Neural progenitor cell (in vitro differentiated cells): ENCODE data around the gene ABCC3. TPM values are rescaled to one million over a fixed set of nuclear protein-coding genes. Genes with fewer than 3 reads are reported as not detected.

Experiments used
- DNase-seq: peaks from one replicate; pipeline ENCODE4 v3.0.0-alpha.2; 2016; ENCODE audit warnings: low spot score
- H2AFZ ChIP-seq: fragments of 200-600 bp; sonication (generic); replicated peaks from 2 replicates; pipeline ENCODE4 v1.6.1; 2016; ENCODE audit warnings: antibody characterized with exemption
- H3F3A ChIP-seq: fragments of 200-600 bp; sonication (generic); 2 replicates; pipeline ENCODE4 v1.6.1; 2016; ENCODE audit warnings: antibody characterized with exemption, low read depth
- H3K27ac ChIP-seq: fragments of 200-600 bp; sonication (generic); 2 replicates; pipeline ENCODE4 v1.5.1; 2016; ENCODE audit warnings: mild to moderate bottlenecking
- H3K27me3 ChIP-seq: fragments of 200-600 bp; sonication (generic); 2 replicates; pipeline ENCODE4 v1.6.1; 2016; ENCODE audit warnings: mild to moderate bottlenecking, moderate library complexity
- H3K36me3 ChIP-seq: fragments of 200-600 bp; sonication (generic); 2 replicates; pipeline ENCODE4 v1.5.1; 2016
- H3K4me1 ChIP-seq: fragments of 200-600 bp; sonication (generic); 2 replicates; pipeline ENCODE4 v1.6.1; 2016; ENCODE audit warnings: mixed run types
- H3K4me2 ChIP-seq: fragments of 200-600 bp; sonication (generic); 2 replicates; pipeline ENCODE4 v1.6.1; 2016
- H3K4me3 ChIP-seq: fragments of 200-600 bp; sonication (generic); 2 replicates; pipeline ENCODE4 v1.5.1; 2016
- H3K79me2 ChIP-seq: fragments of 200-600 bp; sonication (generic); 2 replicates; pipeline ENCODE4 v1.6.1; 2016; ENCODE audit warnings: low read depth
- H3K9ac ChIP-seq: fragments of 200-600 bp; sonication (generic); 2 replicates; pipeline ENCODE4 v1.6.1; 2016
- H3K9me3 ChIP-seq: fragments of 200-600 bp; sonication (generic); 2 replicates; pipeline ENCODE4 v1.5.1; 2016; ENCODE audit warnings: low read depth
- H4K20me1 ChIP-seq: fragments of 200-600 bp; sonication (generic); 2 replicates; pipeline ENCODE4 v1.6.1; 2016; ENCODE audit warnings: low read depth
- H3K27ac Mint-ChIP-seq: 3 replicates; pipeline ENCODE4 v1.8.0; 2021; ENCODE audit warnings: mixed read lengths
- H3K27me3 Mint-ChIP-seq: 2 replicates; pipeline ENCODE4 v1.8.0; 2022; ENCODE audit warnings: low read depth, mild to moderate bottlenecking, inconsistent platforms, moderate library complexity, mixed read lengths; ENCODE audit not compliant: insufficient read depth
- H3K36me3 Mint-ChIP-seq: 3 replicates; pipeline ENCODE4 v1.8.0; 2021; ENCODE audit warnings: mixed read lengths
- H3K4me1 Mint-ChIP-seq: 3 replicates; pipeline ENCODE4 v1.8.0; 2021; ENCODE audit warnings: mixed read lengths
- H3K4me3 Mint-ChIP-seq: 3 replicates; pipeline ENCODE4 v1.8.0; 2021; ENCODE audit warnings: mild to moderate bottlenecking, moderate library complexity, mixed read lengths
- H3K9me3 Mint-ChIP-seq: 3 replicates; pipeline ENCODE4 v1.8.0; 2020; ENCODE audit warnings: mixed read lengths
- EZH2 ChIP-seq: fragments of 200-600 bp; sonication (generic); IDR thresholded peaks from 2 replicates; pipeline ENCODE4 v1.6.1; 2017; ENCODE audit warnings: antibody characterized with exemption, mild to moderate bottlenecking, moderate library complexity
- EZH2phosphoT487 ChIP-seq: fragments of 200-600 bp; sonication (generic); IDR thresholded peaks from 2 replicates; pipeline ENCODE4 v1.6.1; 2017; ENCODE audit warnings: antibody characterized with exemption
- total RNA-seq: library from RNA; depleted of rRNA; stranded (reverse); fragments of >200 nt; gene quantifications from 2 replicates; pipeline ENCODE4 v1.2.3, GENCODE V29; 2015; ENCODE audit warnings: low replicate concordance
- TF ChIP-seq, protein P1 (sequence below): fragments of 200-600 bp; sonication (generic); IDR thresholded peaks from 2 replicates; pipeline ENCODE4 v1.5.1; 2017; ENCODE audit warnings: antibody characterized with exemption, mild to moderate bottlenecking

The ABCC3 gene
- total RNA-seq, 1 donor from 2014 or later = not detected

DNA sequence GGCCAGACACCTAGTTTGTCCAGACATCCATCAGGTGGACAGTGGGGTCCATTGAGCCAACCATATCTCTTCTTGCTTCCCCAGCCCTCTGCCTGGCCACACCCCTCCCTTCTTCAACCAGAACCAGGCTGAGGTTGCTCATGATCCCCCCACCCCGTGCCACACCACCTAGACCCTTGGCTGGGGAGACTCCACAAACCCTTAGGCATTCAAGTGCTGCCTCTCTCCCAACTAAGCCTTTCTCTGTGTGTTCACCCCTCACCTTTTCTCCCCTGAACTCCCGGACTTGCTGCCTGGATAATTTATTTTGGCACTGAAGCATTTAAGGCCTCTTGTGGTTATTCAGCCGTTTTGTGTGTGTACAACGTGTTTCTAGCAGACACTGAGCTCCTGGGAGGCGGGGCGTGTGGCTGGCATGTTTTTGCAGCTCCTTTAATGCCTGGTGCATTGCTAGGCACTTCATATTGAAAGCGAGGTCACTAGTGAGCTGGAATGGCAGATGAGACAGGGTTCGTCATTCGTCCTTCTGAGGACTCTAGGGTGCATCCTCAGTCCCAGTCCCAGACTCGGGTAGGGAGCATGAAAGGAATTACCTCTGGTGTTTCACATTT, 45.5 kb upstream of the ABCC3 start:
- no peak overlapping the region for H3K4me2 ChIP-seq
- no peaks in the 10 kb centered on the region for H3K27me3 ChIP-seq
- Mint-ChIP-seq H3K36me3 (no peaks in the 10 kb centered on the region), H3K9me3 (no peaks in the 10 kb centered on the region), H3K4me1 (peaks cover 68% of the 10 kb centered on the region), H3K27ac (peak overlapping the region; percentile 51), H3K27me3 (peaks cover 5% of the 10 kb centered on the region), H3K4me3 (peak overlapping the region; percentile 3)
- peaks cover 7% of the 10 kb centered on the region for H3F3A ChIP-seq
- no peak overlapping the region for H2AFZ ChIP-seq
- peaks cover 33% of the 10 kb centered on the region for H3K4me1 ChIP-seq
- no peaks in the 10 kb centered on the region for H3K79me2 ChIP-seq
- no peak overlapping the region for H3K27ac ChIP-seq
- DNase-seq = no peak
- no peaks in the 10 kb centered on the region for H4K20me1 ChIP-seq
- H3K4me3 ChIP-seq = no peak overlapping the region
- H3K36me3 ChIP-seq = no peaks in the 10 kb centered on the region
- no peak overlapping the region for H3K9ac ChIP-seq
- no peaks in the 10 kb centered on the region for H3K9me3 ChIP-seq
- TF ChIP-seq EZH2phosphoT487 (no peak), EZH2 (no peak)
- TF ChIP-seq, protein P1, sequence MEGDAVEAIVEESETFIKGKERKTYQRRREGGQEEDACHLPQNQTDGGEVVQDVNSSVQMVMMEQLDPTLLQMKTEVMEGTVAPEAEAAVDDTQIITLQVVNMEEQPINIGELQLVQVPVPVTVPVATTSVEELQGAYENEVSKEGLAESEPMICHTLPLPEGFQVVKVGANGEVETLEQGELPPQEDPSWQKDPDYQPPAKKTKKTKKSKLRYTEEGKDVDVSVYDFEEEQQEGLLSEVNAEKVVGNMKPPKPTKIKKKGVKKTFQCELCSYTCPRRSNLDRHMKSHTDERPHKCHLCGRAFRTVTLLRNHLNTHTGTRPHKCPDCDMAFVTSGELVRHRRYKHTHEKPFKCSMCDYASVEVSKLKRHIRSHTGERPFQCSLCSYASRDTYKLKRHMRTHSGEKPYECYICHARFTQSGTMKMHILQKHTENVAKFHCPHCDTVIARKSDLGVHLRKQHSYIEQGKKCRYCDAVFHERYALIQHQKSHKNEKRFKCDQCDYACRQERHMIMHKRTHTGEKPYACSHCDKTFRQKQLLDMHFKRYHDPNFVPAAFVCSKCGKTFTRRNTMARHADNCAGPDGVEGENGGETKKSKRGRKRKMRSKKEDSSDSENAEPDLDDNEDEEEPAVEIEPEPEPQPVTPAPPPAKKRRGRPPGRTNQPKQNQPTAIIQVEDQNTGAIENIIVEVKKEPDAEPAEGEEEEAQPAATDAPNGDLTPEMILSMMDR = no peak

DNA sequence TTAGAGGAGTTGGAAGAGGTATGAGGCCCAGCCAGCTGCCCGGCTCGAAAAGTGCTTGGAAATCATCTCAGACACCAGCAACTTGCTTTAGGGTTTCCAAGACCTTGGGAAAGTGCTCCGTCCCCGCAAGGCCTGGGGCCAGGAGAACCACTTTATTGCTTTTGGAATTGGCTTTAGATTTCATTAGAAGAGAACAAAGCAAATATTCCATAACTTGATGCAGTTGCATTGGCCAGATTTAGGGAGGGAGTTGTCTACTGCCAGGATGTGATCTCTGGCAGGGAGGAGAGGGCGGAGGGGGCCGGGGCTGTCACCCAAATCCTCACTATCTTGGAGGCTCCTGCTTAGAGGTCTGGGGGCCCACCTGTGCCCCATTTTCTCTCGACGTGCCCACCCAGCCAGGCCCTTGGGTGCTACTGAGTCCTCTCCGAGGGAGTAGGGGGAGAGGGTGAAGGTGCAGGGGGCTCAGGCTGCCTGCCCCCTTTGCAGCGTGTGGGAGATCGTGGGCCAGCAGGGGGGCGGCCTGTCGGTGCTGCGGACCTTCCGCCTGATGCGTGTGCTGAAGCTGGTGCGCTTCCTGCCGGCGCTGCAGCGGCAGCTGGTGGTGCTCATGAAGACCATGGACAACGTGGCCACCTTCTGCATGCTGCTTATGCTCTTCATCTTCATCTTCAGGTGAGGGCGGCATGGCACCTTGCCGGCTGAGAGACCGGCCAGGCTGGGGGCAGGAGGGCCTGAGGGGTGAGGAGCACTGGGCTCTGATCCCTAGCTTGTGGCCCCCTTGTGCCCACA, 43.5 kb upstream of the ABCC3 start:
- H3K4me3 Mint-ChIP-seq = peak overlapping the region; percentile 11
- no peaks in the 10 kb centered on the region for H3K9me3 Mint-ChIP-seq
- peak overlapping the region; percentile 76 for H3K27ac Mint-ChIP-seq
- H3K4me3 ChIP-seq = no peak overlapping the region
- H3K4me1 Mint-ChIP-seq = peaks cover 68% of the 10 kb centered on the region
- no peaks in the 10 kb centered on the region for H3K36me3 Mint-ChIP-seq
- TF ChIP-seq, protein P1 = no peak
- TF ChIP-seq EZH2phosphoT487 (no peak), EZH2 (no peak)
- no peaks in the 10 kb centered on the region for H3K9me3 ChIP-seq
- no peak for DNase-seq
- peaks cover 22% of the 10 kb centered on the region for H3K4me1 ChIP-seq
- no peak overlapping the region for H2AFZ ChIP-seq
- H3K4me2 ChIP-seq = no peak overlapping the region
- no peaks in the 10 kb centered on the region for H3K36me3 ChIP-seq
- H3K27me3 ChIP-seq = no peaks in the 10 kb centered on the region
- H3K9ac ChIP-seq = no peak overlapping the region
- H3K79me2 ChIP-seq = no peaks in the 10 kb centered on the region
- no peak overlapping the region for H3K27ac ChIP-seq
- peaks cover 8% of the 10 kb centered on the region for H3K27me3 Mint-ChIP-seq
- H4K20me1 ChIP-seq = no peaks in the 10 kb centered on the region
- peaks cover 5% of the 10 kb centered on the region for H3F3A ChIP-seq

DNA sequence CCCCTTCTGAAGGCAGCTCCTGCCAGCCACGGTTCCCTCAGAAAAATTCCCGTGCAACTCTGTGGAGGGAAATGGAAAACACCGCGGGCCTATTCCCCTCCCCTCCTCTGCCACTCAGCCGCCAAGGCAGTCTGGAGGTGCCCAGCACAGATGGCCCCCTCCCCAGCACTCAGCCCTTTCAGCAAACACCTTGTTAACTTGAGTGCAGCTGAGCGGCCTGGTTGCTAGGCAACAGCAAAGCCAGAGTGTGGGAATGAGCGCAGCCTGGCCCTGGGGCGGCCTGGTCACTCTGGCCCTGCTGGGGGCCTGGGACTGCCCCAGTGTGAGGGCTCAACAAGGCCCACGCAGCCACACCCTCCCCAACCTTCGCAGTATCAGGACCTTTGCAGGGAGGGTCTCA, 41.4 kb upstream of the ABCC3 start:
- H3K36me3 ChIP-seq = no peaks in the 10 kb centered on the region
- peaks cover 55% of the 10 kb centered on the region for H3K4me1 Mint-ChIP-seq
- no peaks in the 10 kb centered on the region for H4K20me1 ChIP-seq
- TF ChIP-seq EZH2phosphoT487 (no peak), EZH2 (no peak)
- TF ChIP-seq, protein P1 = no peak
- H3K4me2 ChIP-seq = peak overlapping the region; percentile 68
- H3F3A ChIP-seq = no peaks in the 10 kb centered on the region
- H3K4me3 ChIP-seq = no peak overlapping the region
- no peaks in the 10 kb centered on the region for H3K36me3 Mint-ChIP-seq
- peak overlapping the region; percentile 95 for H3K27ac Mint-ChIP-seq
- peak; percentile 94 for DNase-seq
- H3K9me3 ChIP-seq = no peaks in the 10 kb centered on the region
- H3K27ac ChIP-seq = no peak overlapping the region
- H3K4me3 Mint-ChIP-seq = peak overlapping the region; percentile 71
- no peaks in the 10 kb centered on the region for H3K27me3 ChIP-seq
- H3K4me1 ChIP-seq = peaks cover 17% of the 10 kb centered on the region
- H3K9me3 Mint-ChIP-seq = no peaks in the 10 kb centered on the region
- no peak overlapping the region for H2AFZ ChIP-seq
- no peak overlapping the region for H3K9ac ChIP-seq
- peaks cover 11% of the 10 kb centered on the region for H3K27me3 Mint-ChIP-seq
- H3K79me2 ChIP-seq = no peaks in the 10 kb centered on the region
